DMS 273 treated with DMSO at 0.1 percent for 48 hours (cell line): ENCODE results near the gene PMIS2.

Experiments
- DNase-seq: peaks from one replicate; lab custom pipeline; 2025; lab: John Stamatoyannopoulos, UW

Gene PMIS2

DNA sequence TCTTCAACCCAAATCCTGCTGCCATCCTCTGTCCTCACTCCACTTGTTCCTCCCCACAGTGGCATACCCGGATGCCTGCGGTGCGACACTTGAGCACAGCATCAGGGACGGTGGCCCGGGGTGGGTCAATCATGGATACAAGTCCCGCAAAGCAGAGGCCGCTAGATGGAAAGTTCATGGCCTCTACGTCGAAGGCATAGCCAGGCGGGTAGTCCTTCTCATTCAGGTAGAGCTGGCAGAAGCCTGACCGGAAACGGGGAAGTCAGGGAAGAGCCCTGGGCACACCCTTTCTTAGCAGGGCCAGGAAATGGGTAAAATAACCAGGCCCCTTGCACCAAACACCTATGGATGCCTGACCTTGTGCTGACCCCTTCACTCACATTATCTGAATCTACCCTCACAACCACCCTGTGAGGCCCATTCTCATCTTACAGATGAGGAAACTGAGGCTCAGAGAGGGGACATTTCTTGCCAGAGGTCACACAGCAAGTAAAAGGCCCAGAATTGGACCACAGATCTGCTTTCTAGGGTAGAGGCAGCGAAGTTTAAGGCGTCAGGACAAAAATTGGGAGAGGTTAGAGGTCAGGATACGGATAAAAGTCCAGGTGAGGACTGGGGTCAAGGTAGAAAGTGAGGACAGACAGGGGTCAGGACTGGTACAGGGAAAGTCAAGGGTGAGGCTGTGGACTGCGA, 29.0 kb upstream of the PMIS2 start:
- DNase-seq = no peak

DNA sequence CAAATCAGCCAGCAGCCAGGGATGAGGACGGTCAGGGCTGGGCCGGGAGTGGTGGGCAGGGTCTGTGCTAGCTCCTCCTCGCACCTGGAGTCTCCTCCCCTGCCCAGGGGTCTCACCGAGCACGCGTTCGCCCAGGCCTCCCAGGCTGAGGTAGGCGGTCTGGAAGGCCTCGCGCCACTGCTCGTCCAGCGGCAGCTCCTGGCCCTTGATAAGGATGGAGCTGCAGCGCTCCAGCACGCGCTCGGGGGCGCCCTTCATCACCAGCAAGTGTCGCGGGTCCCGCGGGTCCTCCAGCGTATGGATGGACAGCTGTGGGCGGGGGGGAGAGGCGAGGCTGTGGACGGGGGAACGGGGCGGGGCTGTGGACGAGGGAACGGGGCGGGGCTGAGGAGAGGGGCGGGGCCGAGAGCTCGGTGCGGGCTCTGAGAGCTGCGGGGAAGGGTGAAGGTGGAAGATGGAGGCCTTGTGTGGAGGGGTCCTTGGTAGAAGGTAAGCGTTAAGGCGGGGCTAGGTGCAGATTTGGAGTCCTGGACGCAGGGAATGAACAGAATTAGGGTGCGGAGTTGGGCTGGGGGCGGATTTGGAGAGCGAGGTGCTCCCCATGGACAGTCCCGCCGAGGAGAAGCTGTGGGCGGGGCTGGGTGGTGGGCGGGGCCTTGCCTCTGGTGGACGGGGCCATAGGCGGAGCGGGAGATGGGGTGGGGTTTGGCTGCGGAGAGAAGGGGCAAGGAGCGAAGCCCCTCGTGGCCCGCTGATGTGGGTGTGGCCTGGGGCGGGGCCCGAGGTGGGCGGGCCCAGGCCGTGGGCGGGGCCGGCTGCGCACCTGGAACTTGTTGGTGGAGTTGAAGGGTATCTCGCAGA, 28.2 kb upstream of the PMIS2 start:
- peak; percentile 38 for DNase-seq

DNA sequence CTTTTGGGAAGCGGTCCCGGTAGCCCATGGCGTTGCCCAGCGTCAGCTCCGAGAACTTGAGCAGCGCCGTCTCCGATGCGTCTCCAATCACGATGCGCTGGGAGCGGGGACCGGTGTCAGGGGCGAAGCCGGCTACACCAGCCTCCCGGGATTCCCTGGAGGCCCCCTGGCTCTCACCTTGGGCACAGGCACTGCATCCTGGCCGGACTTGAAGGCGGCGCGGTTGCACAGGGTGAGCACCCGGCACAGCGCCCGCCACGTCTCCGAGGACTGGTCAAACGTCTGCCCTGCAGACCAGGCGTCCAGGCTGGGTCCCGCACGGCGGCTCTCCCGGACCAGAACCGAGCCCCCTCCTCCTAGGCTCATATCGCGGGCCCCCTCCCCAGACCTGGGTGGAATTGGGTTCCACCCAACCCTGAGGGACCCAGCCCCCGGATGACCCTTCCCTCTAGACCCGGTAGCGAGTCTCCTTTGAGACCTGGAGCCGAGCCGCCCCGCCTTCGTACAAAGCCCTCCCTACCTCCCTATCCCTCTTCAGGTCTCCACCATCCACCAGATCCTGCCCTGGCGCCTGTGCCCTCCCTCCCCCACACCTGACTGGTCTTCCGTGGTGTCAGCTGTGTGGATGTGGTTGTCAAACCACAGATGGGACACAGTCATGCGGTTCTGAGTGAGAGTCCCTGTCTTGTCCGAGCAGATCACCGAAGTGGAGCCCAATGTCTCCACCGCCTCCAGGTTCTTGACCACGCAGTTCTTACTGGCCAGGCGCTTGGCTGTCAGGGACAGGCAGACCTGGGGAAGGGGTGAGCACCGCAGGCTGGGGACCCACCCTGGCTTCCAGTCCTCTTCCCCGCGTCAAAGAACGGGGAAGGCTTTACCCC, 27.3 kb upstream of the PMIS2 start:
- no peak for DNase-seq

DNA sequence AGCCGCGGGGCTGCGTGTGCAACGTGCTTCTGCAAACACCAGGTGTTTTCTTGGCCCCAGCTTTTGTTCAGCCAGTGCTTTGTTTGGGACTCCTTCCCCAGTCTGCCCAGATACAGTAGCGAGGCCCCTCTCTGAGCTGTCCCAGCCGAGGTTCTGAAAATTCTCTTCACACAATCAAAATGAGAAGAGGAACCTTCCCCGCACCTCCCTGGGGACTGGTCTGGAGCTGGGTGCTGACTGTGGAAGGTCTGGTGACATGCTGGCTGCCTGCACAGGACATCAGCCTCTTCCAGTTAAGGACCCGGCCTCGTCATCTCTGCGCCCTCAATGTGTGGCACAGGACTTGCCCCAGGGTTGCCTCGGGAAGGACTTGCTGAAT, 26.7 kb upstream of the PMIS2 start:
- DNase-seq = no peak

DNA sequence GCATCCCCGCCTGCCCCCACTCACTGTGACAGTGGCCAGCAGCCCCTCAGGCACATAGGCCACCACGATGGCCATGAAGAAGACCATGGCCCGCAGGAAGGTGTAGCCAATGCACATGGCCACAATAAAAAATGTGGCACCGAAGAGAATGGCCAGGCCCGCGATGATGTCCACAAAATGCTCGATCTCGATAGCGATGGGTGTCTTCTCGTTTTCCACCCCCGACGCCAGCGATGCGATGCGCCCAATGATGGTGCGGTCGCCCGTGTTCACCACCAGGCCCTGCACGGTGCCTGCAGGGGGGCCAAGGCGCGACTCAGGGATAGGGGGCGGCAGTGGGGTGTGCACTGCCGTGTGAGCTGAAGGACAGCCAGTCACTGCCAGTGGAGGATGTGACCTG, 26.2 kb upstream of the PMIS2 start:
- DNase-seq = no peak

DNA sequence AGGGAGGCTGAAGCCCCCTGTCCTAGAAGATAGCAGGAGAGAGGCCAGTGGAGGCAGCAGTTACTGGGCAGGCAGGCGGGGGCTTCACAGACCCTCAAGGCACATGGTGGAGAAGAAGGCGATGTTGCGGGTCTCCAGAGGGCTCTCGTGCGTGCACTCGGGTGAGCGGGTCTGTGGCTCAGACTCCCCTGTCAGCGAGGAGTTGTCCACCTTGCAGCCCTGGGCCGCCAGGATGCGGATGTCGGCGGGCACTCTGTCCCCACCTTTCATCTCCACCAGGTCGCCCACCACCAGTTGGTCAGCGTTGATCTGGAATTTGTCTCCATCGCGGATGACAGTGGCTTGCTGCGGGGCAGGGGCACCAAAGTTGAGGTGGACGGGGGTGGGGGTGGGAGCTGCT, 25.7 kb upstream of the PMIS2 start:
- DNase-seq = no peak

DNA sequence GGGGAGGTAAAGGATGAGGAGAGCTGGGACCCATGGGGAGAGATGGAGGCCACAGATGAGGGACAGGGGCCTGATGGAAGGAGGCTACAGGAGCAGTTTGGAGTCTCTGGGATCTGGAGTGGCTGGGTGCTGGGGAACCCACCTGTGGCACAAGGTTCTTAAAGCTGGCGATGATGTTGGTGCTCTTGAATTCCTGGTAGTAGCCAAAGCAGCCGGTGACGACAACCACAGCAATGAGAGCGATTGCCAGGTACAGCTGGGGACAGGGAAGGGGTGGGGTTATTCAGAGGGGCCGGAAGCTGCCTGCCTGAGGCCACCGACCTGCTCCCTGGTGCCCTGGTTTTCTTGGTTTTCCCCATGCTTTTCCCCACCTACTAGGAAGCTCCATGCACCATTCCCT, 25.3 kb upstream of the PMIS2 start:
- no peak for DNase-seq

DNA sequence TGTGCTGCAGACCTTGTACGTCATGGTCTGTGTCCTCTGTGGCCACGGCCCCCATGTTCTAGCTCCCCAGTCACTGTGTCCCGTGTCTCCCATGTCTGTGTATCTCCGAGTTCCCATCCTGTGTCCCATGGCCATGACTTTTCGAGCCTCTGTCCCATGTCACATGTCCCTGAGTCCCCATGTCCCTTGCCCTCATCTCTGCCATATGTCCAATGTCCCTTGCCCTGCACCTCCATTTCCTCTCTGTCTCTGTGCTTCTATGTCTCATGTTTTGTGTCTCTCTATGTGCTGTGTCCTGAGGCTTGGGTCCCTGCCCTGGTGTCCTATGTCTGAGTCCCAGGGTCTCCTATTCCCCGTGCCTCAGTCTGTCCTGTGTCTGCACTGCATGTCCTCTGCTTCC, 24.5 kb upstream of the PMIS2 start:
- no peak for DNase-seq

DNA sequence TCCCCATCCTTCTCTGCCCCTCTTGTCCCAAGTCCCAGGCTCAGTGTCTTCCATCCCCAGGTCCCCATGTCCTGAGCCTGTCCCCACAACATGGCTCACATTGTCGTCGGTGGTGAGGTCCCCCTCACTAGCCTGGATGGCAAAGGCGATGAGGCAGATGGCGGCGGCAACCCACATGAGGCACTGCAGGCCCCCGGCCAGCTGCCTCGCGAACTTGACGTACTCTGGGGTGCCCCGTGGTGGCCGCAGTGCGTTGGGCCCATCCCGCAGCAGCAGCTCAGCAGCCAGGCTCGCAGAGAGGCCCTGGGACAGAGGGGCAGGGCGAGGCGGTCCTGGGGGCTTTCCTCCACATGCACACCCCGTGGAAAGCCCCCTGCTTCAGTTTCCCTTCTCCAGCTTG, 23.6 kb upstream of the PMIS2 start:
- DNase-seq = no peak

DNA sequence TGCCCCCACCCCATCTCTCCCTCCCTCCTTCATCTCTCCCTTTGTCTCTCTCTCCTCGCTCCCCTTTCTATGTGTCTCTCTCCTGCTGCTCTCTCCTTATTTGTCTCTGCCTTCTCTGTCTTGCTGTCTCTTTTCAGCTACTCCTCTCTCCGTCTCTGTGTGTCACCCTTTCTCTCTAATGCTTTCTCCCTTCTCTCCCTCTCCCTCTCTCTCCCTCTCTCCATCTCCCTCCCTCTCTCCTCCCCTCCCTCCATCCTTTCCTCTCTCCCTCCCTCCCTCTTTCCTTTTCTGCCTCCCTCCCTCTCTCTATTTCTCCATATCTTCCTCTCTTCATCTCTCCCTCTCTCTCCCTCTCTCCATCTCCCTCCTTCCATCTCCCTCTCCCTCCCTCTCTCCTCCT, 23.2 kb upstream of the PMIS2 start:
- no peak for DNase-seq

DNA sequence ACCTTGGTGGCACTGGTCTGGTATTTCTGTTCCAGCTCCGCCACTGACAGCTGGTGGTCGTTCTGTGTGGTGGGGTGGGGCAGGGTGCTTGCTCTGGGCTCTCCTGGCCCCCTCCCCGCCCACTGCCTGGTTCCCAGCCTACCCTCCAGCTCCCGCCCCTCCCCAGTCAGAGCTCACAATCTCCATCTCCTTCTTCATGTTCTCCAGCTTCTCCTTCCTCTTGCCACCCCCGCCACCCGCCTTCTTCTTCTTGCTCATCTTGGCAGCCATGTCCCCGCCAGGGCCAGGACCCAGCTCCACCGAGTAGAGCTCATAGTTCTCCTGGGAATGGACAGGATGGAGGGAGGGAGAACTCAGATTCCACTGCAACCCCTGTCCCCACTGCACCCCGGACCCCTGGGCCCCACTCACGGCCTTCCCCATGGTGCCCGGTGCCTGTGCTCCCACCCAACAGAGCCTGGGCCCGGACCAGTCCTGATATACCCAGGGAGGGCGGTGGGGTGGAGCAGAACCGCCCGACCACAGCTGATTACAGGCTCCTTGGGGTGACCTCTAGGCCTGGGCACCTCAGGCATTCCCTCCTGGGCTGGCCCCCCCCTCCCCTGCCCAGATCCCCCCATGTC, 22.7 kb upstream of the PMIS2 start, which contains the start of gene ATP4A:
ATP4A (minus strand) TSS at position 452 of the 623 bp plus-strand sequence; CDS start at position 423, 29 bp downstream.
- DNase-seq = no peak

DNA sequence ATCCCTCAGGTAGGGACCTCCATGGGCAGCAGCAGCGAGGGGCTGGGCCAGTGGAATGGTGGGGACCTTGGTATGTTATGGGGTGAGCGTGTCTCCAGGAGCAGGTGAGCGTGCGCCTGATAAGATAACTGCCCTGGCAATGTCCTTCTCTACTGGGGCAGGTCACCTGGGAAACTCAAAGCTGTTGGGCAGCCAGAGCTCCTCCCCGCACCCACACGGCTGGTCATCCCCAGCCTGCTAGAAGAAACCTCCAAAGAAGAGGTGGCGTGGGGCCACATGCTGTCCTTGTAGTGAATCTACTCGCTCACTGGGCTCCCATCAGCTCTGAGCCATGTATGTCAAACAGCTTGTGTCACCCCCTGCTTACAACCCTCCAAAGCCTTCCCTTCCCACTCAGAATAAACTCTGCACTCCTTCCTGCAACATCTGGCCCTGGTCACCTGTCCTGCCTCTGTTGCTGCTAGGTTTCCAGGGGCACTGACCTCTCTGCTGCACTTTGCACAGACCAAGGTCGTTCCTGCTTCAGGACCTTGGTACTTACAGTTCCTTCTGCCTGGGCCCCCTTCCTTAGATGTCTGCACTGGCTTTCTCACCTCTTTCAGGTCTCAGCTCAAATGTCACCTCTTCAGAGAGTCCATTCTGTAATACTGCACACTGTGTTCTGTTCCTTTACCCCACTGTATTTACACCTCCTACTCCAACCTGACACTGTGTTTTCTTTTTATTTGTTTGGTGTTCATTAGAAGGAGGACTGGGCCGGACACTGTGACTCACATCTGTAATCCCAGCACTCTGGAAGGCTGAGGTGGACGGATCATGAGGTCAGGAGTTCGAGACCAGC, 20.7 kb upstream of the PMIS2 start:
- DNase-seq = no peak

DNA sequence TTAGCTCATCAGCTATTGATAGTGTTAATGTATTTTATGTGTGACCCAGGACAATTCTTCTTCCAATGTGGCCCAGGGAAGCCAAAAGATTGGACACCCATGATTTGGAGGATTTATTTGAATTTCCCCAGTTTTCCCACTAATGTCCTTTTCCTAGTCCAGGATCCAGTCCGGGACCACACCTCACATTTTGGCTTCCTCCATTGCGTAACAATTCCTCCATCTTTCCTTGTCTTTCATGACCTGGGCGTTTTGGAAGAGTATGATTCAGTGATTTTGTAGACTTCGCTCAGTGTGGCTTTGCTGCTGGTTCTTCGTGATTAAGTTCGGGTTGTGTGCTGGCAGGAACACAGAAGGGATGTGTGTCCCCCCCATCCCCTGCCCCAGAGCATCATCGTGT, 19.2 kb upstream of the PMIS2 start:
- no peak for DNase-seq

DNA sequence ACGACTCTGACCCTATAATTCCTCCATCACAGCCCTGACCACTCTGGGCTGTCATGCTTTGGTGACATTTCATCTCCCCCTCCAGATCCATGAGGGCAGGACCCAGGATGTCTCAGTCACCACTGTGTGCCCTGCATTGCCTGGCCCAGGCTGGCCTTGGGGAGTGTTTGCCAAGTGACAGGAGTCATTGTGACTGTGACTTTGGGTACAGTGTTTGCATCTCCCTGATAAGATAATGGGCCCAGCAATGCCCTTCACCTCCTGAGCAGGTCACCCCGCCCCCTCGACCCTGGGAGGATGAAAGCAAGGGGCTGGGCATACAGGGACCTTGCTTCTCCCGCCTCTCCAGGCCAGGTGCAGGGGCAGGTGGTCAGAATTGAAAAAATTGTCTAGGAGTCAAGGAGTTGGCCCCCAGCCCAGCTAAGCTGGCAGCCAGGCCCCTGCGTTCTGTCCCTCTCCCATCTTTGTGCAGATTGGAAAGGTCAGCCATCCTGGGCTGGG, 16.6 kb upstream of the PMIS2 start:
- no peak for DNase-seq

DNA sequence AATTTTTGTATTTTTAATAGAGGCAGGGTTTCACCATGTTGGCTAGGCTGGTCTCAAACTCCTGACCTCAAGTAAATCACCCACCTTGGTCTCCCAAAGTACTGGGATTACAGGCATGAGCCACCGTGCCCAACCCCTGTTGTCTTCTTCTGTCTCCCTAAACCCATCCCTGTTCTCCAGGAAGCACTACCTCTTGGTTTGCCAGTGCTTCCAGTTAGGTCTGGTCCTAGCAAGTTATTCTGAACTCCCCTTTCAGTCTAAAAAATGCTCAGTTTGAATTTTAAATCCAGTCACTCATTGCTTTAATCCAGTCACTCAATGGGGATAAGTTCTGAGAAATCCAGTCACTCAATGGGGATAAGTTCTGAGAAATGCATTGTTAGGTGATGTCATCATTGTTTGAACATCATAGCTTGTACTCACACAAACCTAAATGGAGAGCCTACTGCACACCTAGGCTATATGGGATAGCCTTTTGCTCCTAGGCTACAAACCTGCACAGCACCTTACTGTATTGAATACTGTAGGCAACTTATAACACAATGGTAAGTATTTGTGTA, 14.5 kb upstream of the PMIS2 start:
- no peak for DNase-seq

DNA sequence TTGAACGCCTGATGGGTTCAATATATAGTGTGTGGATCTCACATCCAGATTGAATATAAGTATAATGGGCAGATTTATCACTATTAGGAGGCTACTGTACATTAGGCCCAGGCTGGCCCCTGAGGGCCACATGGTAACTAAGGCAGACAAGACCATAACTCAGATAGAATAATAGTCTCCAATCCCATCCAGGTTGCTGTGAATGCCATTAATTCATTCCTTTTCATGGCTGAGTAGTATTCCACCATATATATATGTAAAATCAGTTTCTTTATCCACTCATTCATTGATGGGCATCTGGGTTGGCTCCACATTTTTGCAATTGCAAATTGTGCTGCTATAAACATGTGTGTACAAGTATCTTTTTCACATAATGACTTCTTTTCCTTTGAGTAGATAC, 8.1 kb upstream of the PMIS2 start:
- no peak for DNase-seq

DNA sequence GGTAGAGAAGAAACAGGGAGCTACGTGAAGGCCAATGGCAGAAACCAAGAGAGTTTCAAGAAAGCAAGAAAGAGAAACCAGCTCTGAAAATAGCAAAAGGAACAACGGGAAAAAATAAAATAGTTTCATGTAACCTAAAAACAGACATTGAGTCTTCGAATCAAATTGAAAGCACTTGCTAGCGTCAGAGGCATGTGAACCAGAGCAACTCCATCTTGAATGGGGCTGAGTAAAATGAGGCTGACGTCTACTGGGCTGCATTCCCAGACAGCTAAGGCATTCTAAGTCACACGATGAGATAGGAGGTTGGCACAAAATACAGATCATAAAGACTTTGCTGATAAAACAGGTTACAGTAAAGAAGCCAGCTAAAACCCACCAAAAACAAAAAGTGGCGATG, 7.3 kb upstream of the PMIS2 start:
- DNase-seq = no peak

DNA sequence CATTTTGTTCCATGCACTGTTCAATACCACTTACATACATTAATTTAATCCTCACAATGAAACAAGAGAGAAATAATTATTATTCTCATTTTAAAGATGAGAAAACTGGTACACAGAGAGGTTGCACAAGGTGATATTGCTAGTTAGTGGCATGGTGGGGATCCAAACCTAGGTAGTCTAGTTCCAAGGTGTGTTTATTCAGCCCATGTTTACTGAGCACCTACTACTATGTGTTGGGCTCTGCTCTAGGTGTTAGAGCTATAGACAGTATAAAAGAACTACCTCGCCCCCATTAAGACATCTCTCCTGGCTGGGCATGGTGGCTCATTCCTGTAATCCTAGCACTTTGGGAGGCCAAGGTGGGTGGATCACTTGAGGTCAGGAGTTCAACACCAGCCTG, 3.2 kb upstream of the PMIS2 start:
- no peak for DNase-seq

DNA sequence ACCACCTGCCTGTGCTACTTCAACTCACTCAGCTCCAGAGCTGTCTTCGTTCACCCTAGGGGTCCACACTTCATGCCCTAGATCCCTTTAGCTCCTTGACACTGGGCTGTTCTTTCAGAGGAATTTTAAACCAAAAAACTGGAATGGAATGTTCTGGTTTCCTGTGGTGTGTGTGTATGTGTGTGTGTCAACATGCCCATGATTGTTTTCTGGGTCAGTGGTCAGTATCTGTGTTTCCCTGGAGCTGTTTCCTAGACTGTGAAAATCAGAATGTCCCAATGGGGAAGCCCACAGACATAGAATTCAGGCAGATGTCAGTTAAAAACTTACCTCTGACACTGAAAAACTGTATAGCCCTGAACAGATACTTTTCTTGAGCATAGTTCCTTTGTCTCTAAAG, 1.3 kb downstream of the PMIS2 start:
- DNase-seq = no peak

DNA sequence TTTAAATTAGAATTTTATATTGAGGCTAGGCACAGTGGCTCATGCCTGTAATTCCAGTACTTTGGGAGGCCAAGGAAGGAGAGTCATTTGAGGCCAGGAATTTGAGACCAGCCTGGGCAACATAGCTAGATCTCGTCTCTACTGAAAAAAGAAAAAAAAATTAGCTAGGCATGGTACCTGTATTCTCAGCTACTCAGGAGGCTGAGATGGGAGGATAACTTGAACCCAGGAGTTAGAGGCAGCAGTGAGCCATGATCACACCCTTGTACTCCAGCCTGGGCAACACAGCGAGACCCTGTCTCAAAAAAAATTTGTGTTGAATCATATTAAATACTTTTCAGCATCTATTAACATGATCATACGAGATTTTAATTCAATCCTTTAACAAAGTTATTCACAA, 4.9 kb downstream of the PMIS2 start:
- DNase-seq = no peak

DNA sequence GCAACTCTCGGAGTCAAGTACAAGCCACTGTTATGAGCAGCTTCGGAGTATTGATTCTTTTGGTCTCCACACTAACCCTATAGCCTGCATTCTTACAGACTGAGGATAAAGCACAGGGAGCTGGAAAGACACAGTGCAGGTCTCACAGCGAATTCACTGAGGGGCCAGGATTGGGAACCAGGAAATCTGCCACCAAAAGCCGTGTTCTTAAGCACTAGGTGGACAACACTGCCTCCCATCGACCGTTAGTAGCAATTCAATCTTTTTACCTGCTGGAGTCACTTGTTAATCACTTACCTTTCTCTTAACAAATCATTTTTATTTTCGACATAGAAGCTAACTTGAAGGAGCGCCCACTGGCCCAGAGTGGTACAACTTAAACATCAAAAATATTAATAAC, 6.3 kb downstream of the PMIS2 start:
- no peak for DNase-seq
